Measurements from ENCODE around the gene RBMX. TPM values are rescaled to one million over a fixed set of nuclear protein-coding genes. Genes with fewer than 3 reads are reported as not detected.

RBMX gene
- 128 and 223 TPM in 2 replicates for total RNA-seq

DNA sequence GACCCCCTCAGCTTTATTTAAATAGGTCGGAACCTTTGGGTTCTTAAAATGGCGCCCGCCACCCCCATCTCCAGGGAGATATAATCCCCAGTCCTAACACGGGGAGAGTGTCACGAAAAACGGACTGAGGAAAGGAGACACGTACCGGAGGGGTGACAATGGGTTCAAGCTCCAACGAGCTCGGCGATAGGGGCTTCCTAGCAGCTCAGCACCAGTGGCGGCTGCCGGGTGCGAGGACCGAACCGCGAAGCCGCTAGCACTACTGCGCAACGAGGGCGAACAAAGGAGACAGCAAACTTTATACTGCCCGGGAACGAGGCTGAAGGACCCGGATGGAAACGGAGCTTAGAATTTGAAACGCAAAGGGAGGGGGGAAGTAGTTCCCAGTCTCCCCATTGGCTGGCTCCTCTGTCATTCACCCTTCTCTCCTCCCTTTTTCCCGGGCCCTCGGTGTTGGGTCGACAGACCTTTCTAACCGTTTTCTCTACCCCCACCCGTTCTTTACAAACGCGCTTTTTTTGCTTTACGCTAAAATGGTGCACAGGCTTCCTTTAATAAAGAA, at the start of gene RBMX:
RBMX (minus strand) TSS at position 274 of the 562 bp plus-strand sequence. CDS start 1,298 bp downstream, outside the sequence.

Other genes starting within 250 kb of the RBMX start
- not detected in 2 replicates for gene CD40LG, start 232.6 kb downstream of the RBMX start, total RNA-seq
- gene ARHGEF6, start 99.8 kb downstream of the RBMX start, total RNA-seq: 20.4 and 24.6 TPM in 2 replicates
- not detected in 2 replicates for gene GPR101, start 153.3 kb upstream of the RBMX start, total RNA-seq